Sigmoid colon (tissue), 4 donors: ENCODE data around the gene LCN1.

Experiments
- EP300 ChIP-seq, 4 donors: sonication (generic); formaldehyde crosslinking; IDR thresholded peaks; one replicate each; pipeline ENCODE4 v1.6.1; 2017; ENCODE audit warnings: antibody characterized with exemption in 4 of 4
- POLR2A ChIP-seq, 2 donors: fragments of 450-650 bp; IDR thresholded peaks; one replicate each; pipeline ENCODE4 v1.6.1; 2016; ENCODE audit warnings: antibody characterized with exemption in 2 of 2, mild to moderate bottlenecking in 2 of 2, moderate library complexity in 2 of 2
- POLR2AphosphoS5 ChIP-seq, 4 donors: sonication (generic); formaldehyde crosslinking; IDR thresholded peaks; one replicate each; pipeline ENCODE4 v1.6.1; 2017; ENCODE audit warnings: antibody characterized with exemption in 4 of 4
- TF ChIP-seq, protein P1 (sequence below), 4 experiments: fragments of 450-650 bp in 3 of 4; fragments of 200-600 bp in 1 of 4; IDR thresholded peaks; one replicate each; pipeline ENCODE4 v1.5.1; 2016 to 2019; ENCODE audit warnings: antibody characterized with exemption in 4 of 4, mild to moderate bottlenecking in 3 of 4, moderate library complexity in 2 of 4

- TF ChIP-seq, protein P1, sequence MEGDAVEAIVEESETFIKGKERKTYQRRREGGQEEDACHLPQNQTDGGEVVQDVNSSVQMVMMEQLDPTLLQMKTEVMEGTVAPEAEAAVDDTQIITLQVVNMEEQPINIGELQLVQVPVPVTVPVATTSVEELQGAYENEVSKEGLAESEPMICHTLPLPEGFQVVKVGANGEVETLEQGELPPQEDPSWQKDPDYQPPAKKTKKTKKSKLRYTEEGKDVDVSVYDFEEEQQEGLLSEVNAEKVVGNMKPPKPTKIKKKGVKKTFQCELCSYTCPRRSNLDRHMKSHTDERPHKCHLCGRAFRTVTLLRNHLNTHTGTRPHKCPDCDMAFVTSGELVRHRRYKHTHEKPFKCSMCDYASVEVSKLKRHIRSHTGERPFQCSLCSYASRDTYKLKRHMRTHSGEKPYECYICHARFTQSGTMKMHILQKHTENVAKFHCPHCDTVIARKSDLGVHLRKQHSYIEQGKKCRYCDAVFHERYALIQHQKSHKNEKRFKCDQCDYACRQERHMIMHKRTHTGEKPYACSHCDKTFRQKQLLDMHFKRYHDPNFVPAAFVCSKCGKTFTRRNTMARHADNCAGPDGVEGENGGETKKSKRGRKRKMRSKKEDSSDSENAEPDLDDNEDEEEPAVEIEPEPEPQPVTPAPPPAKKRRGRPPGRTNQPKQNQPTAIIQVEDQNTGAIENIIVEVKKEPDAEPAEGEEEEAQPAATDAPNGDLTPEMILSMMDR (IDR thresholded peaks at IDR 0.05): no peak
- TF ChIP-seq POLR2A (IDR thresholded peaks at IDR 0.05) (no peak), POLR2AphosphoS5 (IDR thresholded peaks at IDR 0.05) (no peak), EP300 (IDR thresholded peaks at IDR 0.05) (no peak)
Measured at GRCh38 chr9:135533113-135533512, 11.9 kb downstream of the LCN1 start.
